DMS79 (cell line): Measurements from ENCODE around the gene DGCR2.
A peak's percentile ranks its signal among the peaks of the same experiment; 100 is the strongest.
"Not testable (repeated sequence)": the region's sequence is repeated elsewhere in the genome, so short reads cannot be mapped to it uniquely, and the experiment has no call there.

Experiments used
- DNase-seq: peaks from one replicate; lab custom pipeline; 2025; lab: John Stamatoyannopoulos, UW

DGCR2 gene

GRCh38 chr22:19107730-19108074 is 14.5 kb downstream of the DGCR2 start:
- no peak for DNase-seq

GRCh38 chr22:19106886-19107729 is 15.1 kb downstream of the DGCR2 start:
- no peak for DNase-seq

- DNase-seq = no peak
These were observed 16.1 kb downstream of the DGCR2 start for GRCh38 chr22:19105867-19106802.

GRCh38 chr22:19105456-19105855 is 16.8 kb downstream of the DGCR2 start:
- no peak for DNase-seq

- DNase-seq = no peak
These were observed 18.1 kb downstream of the DGCR2 start for GRCh38 chr22:19103880-19104821.

GRCh38 chr22:19098157-19098556 is 24.1 kb downstream of the DGCR2 start:
- no peak for DNase-seq

- peak; percentile 31 for DNase-seq
These were observed 24.7 kb downstream of the DGCR2 start for GRCh38 chr22:19097518-19097917.

- no peak for DNase-seq
These were observed 25.7 kb downstream of the DGCR2 start for GRCh38 chr22:19096555-19096954.

- no peak for DNase-seq
These were observed 27.7 kb downstream of the DGCR2 start for GRCh38 chr22:19094393-19094997.

- DNase-seq = no peak
These were observed 29.5 kb downstream of the DGCR2 start for GRCh38 chr22:19092725-19093124.

GRCh38 chr22:19090586-19091127 is 31.6 kb downstream of the DGCR2 start:
- no peak for DNase-seq

- no peak for DNase-seq
These were observed 32.0 kb downstream of the DGCR2 start for GRCh38 chr22:19090183-19090582.

- DNase-seq = no peak
These were observed 33.2 kb downstream of the DGCR2 start for GRCh38 chr22:19088866-19089595.

GRCh38 chr22:19086896-19087295 is 35.3 kb downstream of the DGCR2 start:
- no peak for DNase-seq

GRCh38 chr22:19086417-19086816 is 35.8 kb downstream of the DGCR2 start:
- no peak for DNase-seq

GRCh38 chr22:19085233-19085718 is 36.9 kb downstream of the DGCR2 start:
- DNase-seq = no peak

- DNase-seq = not testable (repeated sequence)
These were observed 37.6 kb downstream of the DGCR2 start for GRCh38 chr22:19084586-19084985.

GRCh38 chr22:19084126-19084525 is 38.1 kb downstream of the DGCR2 start:
- not testable (repeated sequence) for DNase-seq

GRCh38 chr22:19082793-19083192 is 39.4 kb downstream of the DGCR2 start:
- no peak for DNase-seq

- no peak for DNase-seq
These were observed 40.1 kb downstream of the DGCR2 start for GRCh38 chr22:19082101-19082500.
